Transverse colon (tissue), 4 donors: ENCODE results near the gene SLC35F3. TPM values are rescaled to one million over a fixed set of nuclear protein-coding genes. Genes with fewer than 3 reads are reported as not detected.
"Not testable (repeated sequence)": the region's sequence is repeated elsewhere in the genome, so short reads cannot be mapped to it uniquely, and the experiment has no call there.

Source experiments
- DNase-seq: peaks from one replicate; pipeline ENCODE4 v3.0.0-alpha.2; 2019
- H3K27ac ChIP-seq, 4 donors: fragments of 200-600 bp; sonication (generic); 2 replicates each; pipeline ENCODE4 v1.5.1; 2016 to 2018; ENCODE audit warnings: inconsistent platforms in 4 of 4
- H3K27me3 ChIP-seq: fragments of 200-600 bp; sonication (generic); 2 replicates; pipeline ENCODE4 v1.5.1; 2017; ENCODE audit warnings: inconsistent platforms
- H3K36me3 ChIP-seq, 4 donors: fragments of 200-600 bp; sonication (generic); 2 replicates each; pipeline ENCODE4 v1.5.1; 2017 to 2019; ENCODE audit warnings: inconsistent platforms in 4 of 4
- H3K4me1 ChIP-seq, 4 donors: fragments of 200-600 bp; sonication (generic); 2 replicates each; pipeline ENCODE4 v1.5.1; 2017 to 2020; ENCODE audit warnings: inconsistent platforms in 4 of 4
- H3K4me3 ChIP-seq, 4 donors: fragments of 200-600 bp; sonication (generic); 1 replicate in 1 of 4; 2 replicates in 3 of 4; pipeline versions ENCODE4 v1.5.1 to v1.6.1; 2017 to 2019; ENCODE audit warnings: inconsistent platforms in 4 of 4
- H3K9me3 ChIP-seq, 2 donors: fragments of 200-600 bp; sonication (generic); 2 replicates each; pipeline ENCODE4 v1.5.1; 2017 to 2019; ENCODE audit warnings: inconsistent platforms in 2 of 2
- EP300 ChIP-seq: sonication (generic); formaldehyde crosslinking; IDR thresholded peaks from one replicate; pipeline ENCODE4 v1.6.1; 2017; ENCODE audit warnings: antibody characterized with exemption, low read depth
- POLR2A ChIP-seq: fragments of 450-650 bp; IDR thresholded peaks from one replicate; pipeline ENCODE4 v1.6.1; 2016; ENCODE audit warnings: antibody characterized with exemption, mild to moderate bottlenecking, moderate library complexity
- POLR2AphosphoS5 ChIP-seq, 3 donors: sonication (generic); formaldehyde crosslinking; IDR thresholded peaks; one replicate each; pipeline ENCODE4 v1.6.1; 2016; ENCODE audit warnings: antibody characterized with exemption in 3 of 3
- WGBS, 2 donors: methylation state at CpG; one replicate each; pipeline ENCODE4 v1.1.5; 2018; ENCODE audit warnings: low coverage in 1 of 2; 5-methylcytosine and 5-hydroxymethylcytosine counted together
- in situ Hi-C, 4 donors: fragments of 200-750 bp; cut with MboI; loops; one replicate each; pipeline versions ENCODE4 v1.15.0 to v1.15.1; 2017; ENCODE audit warnings: low sequenced_read_pairs in 3 of 4, low pct_ligation_motif_present in 1 of 4, low pct_unique_long_range_greater_than_20kb in 1 of 4
- intact Hi-C: fragments of 100-400 bp; cut with DNase I; formaldehyde crosslinking; loops from one replicate; pipeline ENCODE4 v1.15.1; 2023; ENCODE audit warnings: low total_unique reads
- total RNA-seq, 4 donors: library from RNA; depleted of rRNA; stranded (reverse); fragments of >200 nt; gene quantifications; one replicate each; pipeline ENCODE4 v1.1.0, GENCODE V29; 2016
- TF ChIP-seq, protein P1 (sequence below), 5 experiments: fragments of 200-600 bp in 3 of 5; fragments of 450-650 bp in 2 of 5; sonication (generic) in 3 of 5; IDR thresholded peaks; 1 replicate in 2 of 5; 2 replicates in 3 of 5; pipeline ENCODE4 v1.5.1; 2016 to 2017; ENCODE audit warnings: antibody characterized with exemption in 5 of 5, inconsistent platforms in 3 of 5, mild to moderate bottlenecking in 2 of 5, moderate library complexity in 1 of 5

SLC35F3 gene
- total RNA-seq, 4 donors from 2014 or later: not detected

DNA sequence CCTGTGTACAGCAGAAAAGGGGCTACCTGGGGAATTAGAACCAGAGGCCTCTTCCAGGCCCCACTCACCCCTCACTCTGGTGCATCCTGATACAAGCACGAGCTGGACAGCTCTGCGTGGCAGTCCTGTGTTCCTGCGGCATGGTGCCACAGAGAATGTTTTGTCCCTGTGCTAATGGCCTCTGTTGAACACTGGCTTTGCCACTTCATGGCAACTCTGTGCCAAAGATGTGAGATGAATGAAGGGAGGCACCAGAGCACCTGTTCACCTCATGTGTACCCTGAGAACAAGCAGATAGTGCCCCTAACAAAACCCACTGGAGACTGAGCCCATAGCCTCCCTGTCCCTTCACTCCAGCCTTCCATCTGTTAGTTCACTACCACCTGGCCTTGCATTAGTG, 269.5 kb downstream of the SLC35F3 start:
- DNase-seq: no peak
- WGBS, 2 donors: 75% methylated on average over 3 of the region's 3 CpGs; no CpG with 5 or more reads in 1 of the 2 donors
- in situ Hi-C loops (no loop called here), intact Hi-C loops (no loop called here)
- Histone ChIP-seq H3K9me3 (no peaks in the 10 kb centered on the region), H3K27me3 (no peaks in the 10 kb centered on the region), H3K27ac (no peak overlapping the region), H3K4me1 (no peaks in the 10 kb centered on the region), H3K36me3 (no peaks in the 10 kb centered on the region), H3K4me3 (no peak overlapping the region)
- TF ChIP-seq POLR2A (no peak), POLR2AphosphoS5 (IDR thresholded peaks at IDR 0.05) (no peak), EP300 (no peak)
- TF ChIP-seq, protein P1, sequence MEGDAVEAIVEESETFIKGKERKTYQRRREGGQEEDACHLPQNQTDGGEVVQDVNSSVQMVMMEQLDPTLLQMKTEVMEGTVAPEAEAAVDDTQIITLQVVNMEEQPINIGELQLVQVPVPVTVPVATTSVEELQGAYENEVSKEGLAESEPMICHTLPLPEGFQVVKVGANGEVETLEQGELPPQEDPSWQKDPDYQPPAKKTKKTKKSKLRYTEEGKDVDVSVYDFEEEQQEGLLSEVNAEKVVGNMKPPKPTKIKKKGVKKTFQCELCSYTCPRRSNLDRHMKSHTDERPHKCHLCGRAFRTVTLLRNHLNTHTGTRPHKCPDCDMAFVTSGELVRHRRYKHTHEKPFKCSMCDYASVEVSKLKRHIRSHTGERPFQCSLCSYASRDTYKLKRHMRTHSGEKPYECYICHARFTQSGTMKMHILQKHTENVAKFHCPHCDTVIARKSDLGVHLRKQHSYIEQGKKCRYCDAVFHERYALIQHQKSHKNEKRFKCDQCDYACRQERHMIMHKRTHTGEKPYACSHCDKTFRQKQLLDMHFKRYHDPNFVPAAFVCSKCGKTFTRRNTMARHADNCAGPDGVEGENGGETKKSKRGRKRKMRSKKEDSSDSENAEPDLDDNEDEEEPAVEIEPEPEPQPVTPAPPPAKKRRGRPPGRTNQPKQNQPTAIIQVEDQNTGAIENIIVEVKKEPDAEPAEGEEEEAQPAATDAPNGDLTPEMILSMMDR (IDR thresholded peaks at IDR 0.05): no peak

GRCh38 chr1:234175363-234175762, 270.9 kb downstream of the SLC35F3 start:
- 64% methylated on average over 1 of the region's 1 CpG; no CpG with 5 or more reads in 1 of the 2 donors for WGBS, 2 donors
- Histone ChIP-seq H3K4me1 (no peaks in the 10 kb centered on the region), H3K4me3 (no peak overlapping the region), H3K27me3 (peaks cover 1% of the 10 kb centered on the region), H3K36me3 (no peaks in the 10 kb centered on the region), H3K27ac (no peak overlapping the region), H3K9me3 (no peaks in the 10 kb centered on the region)
- in situ Hi-C loops (no loop called here), intact Hi-C loops (no loop called here)
- TF ChIP-seq, protein P1 (IDR thresholded peaks at IDR 0.05): no peak
- no peak for TF ChIP-seq EP300
- TF ChIP-seq POLR2AphosphoS5 (IDR thresholded peaks at IDR 0.05): no peak
- no peak for TF ChIP-seq POLR2A
- DNase-seq: no peak

DNA sequence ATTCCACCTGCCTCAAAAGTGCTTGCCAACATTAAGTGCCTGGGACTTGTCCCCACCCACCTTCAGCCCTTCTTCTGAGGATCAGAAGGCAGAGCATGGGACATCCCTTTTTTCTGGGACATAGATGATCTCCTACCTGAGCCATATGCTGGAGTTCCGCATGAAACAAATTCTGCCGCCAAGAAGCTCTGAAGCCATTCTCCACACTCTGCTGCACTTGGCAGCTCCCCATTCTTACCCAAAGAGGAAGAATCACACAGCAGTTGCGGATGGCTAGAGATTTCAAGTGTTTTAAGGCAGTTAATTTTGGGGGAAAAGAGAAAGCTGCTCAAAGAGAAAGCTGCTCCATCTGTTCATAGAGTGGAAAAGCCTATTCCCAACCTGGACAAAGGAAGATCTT, 271.5 kb downstream of the SLC35F3 start:
- intact Hi-C loops (no loop called here), in situ Hi-C loops (no loop called here)
- H3K27ac ChIP-seq: no peak overlapping the region
- TF ChIP-seq, protein P1 (IDR thresholded peaks at IDR 0.05): no peak
- no peak for TF ChIP-seq EP300
- TF ChIP-seq POLR2AphosphoS5 (IDR thresholded peaks at IDR 0.05): no peak
- TF ChIP-seq POLR2A: no peak
- no peak for DNase-seq
- H3K9me3 ChIP-seq: no peaks in the 10 kb centered on the region
- H3K4me1 ChIP-seq: no peaks in the 10 kb centered on the region
- WGBS, 2 donors: 73% methylated on average over 3 of the region's 3 CpGs; no CpG with 5 or more reads in 1 of the 2 donors
- H3K36me3 ChIP-seq: no peaks in the 10 kb centered on the region
- peaks cover 3% of the 10 kb centered on the region for H3K27me3 ChIP-seq
- no peak overlapping the region for H3K4me3 ChIP-seq

DNA sequence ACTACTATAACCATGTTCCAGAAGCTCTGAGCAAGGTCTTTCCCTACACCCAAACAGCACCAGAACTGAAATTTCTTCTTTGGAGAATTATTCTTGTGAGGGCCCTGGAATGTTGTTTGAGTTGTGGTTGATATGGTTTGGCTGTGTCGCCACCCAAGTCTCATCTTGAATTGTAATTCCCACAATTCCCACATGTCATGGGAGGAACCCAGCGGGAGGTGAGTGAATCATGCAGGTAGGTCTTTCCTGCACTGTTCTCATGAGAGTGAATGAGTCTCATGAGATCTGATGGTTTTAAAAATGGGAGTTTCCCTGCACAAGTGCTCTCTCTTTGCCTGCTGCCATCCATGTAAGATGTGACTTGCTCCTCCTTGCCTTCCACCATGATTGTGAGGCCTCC, 272.4 kb downstream of the SLC35F3 start:
- intact Hi-C loops, H3K4me1 ChIP-seq, H3K9me3 ChIP-seq, H3K36me3 ChIP-seq, H3K27me3 ChIP-seq, in situ Hi-C loops, DNase-seq, H3K27ac ChIP-seq, H3K4me3 ChIP-seq: not testable (repeated sequence)
- WGBS, 2 donors: 94 to 100% methylated on average over 1 to 2 of the region's 2 CpGs

- Histone ChIP-seq H3K36me3 (no peaks in the 10 kb centered on the region), H3K27ac (no peak overlapping the region), H3K9me3 (no peaks in the 10 kb centered on the region), H3K4me1 (no peaks in the 10 kb centered on the region), H3K27me3 (peaks cover 11% of the 10 kb centered on the region), H3K4me3 (no peak overlapping the region)
- no peak for DNase-seq
- intact Hi-C loops: no loop called here
- 91 to 100% methylated on average over 1 of the region's 1 CpG for WGBS, 2 donors
- TF ChIP-seq POLR2AphosphoS5 (IDR thresholded peaks at IDR 0.05): no peak
- TF ChIP-seq EP300: no peak
- TF ChIP-seq POLR2A: no peak
- TF ChIP-seq, protein P1 (IDR thresholded peaks at IDR 0.05): no peak
- in situ Hi-C loops: no loop called here
These were observed 281.0 kb downstream of the SLC35F3 start for GRCh38 chr1:234185438-234185837.
